ENCODE data around the gene ACBD4.

DNA sequence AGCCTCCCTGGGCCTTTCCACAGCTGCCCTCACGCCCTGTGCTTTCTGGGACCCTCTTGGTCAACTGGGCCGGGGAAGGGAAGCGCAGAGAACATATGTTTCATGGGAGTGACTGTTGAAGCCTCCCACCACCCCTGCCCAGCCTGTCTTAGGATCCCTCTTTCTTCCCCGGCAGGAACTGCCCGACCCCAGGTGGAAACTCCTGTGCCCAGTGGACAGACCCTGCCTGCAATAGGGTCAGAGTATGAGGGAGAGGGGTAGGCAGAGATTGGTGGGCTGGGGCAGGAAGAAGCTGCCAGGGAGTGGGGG lies 36.7 kb downstream of the ACBD4 start:
- TF ChIP-seq CTCF (IDR thresholded peaks at IDR 0.05) (no peak), POLR2A (IDR thresholded peaks at IDR 0.05) (no peak)
